Endometrial microvascular endothelial cells (primary cell): ENCODE data around the gene DCAF8. TPM values are rescaled to one million over a fixed set of nuclear protein-coding genes. Genes with fewer than 3 reads are reported as not detected.

Source experiments
- in situ Hi-C: cut with HindIII; loops from 2 replicates; pipeline ENCODE4 v1.10.0; 2017; ENCODE audit warnings: low sequenced_read_pairs, low pct_unique_long_range_greater_than_20kb; ENCODE audit errors: inconsistent ontology term
- total RNA-seq: library from RNA; depleted of rRNA; stranded (reverse); fragments of >200 nt; gene quantifications from one replicate; pipeline ENCODE4 v1.2.3, GENCODE V29; 2015; ENCODE audit errors: inconsistent ontology term

DCAF8 gene
- total RNA-seq, 1 donor from 2014 or later: 64.8 TPM

DNA sequence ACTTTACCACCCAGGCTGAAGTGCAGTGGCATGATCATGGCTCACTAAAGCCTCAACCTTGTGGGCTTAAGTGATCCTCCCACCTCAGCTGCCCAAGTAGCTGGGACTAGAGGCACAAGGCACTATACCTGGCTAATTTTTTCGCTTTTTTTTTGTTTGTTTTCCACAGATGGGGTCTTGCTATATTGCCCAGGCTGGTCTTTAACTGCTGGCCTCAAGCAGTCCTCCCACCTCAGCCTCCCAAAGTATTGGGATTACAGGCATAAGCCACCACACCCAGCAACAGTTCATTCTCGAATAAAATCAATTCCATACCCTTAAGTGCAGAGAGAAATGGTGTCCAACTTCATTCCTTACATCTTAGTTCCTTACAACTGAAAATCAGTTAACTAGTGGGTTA lies 24.8 kb downstream of the DCAF8 start:
- in situ Hi-C loops: no loop called here

DNA sequence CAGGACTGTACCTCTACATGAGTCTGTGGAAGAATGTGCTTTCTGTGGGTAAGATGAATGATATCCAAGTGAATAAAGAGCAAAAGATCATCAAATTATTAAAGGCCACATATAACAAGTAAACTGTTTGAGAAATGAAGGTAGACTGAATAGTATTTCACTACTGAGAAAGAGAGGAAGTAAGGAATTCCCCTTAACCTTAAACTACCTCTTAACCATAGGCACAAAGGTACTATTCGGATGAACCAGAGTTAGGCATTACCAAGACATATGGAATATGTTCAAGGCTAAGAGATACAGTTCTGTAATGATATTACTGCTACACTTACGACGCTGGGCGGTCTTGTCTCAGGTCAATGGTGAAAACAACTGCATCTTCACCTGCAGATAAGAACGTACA lies 25.5 kb downstream of the DCAF8 start:
- in situ Hi-C loops: no loop called here

DNA sequence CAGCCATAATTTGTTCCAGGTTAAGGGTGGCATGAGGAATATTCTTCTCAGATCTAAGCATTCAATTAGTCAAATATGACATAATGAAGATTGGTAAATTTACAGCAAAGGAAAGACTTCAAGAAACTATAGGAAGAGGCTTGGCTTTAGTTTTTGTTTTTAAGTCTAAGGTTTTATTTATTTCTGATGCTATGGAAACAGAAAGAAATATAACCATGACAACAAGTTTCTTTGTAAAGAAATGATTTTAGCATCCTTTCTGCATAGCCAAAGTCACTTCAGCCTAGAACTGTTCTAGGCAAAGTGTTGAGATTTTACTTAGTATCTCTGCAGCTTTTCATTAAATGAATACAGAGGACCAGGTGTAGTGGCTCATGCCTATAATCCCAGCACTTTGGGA lies 29.4 kb downstream of the DCAF8 start:
- in situ Hi-C loops: no loop called here

DNA sequence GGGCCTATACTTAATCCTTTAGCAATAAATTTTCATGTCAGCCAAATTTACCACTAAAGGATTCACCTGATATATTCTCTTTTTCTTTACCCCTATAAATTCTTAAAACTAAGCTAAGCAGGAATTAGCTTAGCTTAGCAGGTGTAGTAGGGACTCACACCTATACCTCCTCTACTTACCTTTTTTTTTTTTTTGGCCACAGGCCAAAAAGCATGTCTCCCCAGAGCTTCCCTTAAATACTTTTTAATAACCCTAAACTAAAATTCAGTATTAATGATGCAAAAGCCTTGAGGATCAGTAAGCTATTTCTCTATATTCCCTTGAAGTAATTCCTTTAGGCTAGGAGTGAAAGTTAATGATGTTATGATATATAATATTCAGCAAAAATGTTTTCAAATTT lies 33.9 kb downstream of the DCAF8 start:
- in situ Hi-C loops: no loop called here

DNA sequence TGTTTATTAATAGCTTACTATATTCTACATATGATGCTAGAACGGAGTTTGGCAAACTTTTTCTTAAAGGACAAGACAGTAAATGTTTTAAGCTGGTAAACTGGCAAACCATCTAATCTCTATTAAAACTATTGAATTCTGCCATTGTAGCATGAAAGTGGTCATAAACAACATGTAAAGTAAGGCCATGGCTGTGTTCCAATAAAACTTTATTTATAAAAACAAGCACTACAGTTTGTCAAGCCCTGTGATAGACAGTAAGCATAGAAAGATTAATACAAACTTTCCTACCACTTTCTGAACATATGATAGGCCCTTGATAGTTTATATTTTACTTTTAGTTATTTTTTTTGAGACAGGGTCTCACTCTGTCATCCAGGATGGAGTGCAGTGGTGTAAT lies 34.8 kb downstream of the DCAF8 start:
- in situ Hi-C loops: no loop called here

DNA sequence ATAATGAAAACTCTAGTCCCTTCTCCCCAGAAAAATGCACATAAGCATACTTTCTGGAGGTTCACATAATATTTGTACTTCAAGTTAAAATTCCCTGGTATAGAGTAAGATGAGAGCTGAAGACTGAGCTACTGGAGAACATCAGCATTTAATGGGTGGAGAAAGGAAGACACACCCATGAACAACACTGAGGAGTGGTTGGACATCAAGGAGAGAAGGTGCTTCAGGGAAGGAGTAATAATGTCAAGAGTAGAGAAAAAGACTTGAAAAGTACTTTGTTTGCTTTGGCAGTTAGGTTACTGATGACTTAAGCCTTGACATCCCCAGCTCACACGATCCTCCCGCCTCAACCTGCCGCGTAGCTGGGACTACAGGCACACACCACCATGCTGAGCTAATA lies 35.3 kb downstream of the DCAF8 start:
- in situ Hi-C loops: no loop called here

DNA sequence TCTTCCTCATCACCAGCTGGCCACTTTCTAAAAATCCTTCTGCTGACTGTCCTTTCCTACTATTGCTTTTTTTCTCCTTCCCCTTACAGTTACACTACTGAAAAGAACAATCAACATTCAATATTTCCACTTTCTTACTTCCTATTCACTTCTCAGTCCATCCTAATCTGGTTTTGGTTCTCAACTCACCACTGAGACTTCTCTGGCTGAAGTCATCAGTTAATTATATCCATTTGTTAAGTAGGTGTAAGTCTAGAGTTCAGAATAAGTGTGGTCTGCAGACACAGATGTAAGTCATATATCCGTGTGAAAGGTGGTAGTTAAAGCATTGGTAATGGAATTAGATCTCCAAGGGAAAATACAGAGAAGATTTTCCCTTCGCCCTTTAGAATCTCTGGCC lies 35.7 kb downstream of the DCAF8 start:
- in situ Hi-C loops: no loop called here

DNA sequence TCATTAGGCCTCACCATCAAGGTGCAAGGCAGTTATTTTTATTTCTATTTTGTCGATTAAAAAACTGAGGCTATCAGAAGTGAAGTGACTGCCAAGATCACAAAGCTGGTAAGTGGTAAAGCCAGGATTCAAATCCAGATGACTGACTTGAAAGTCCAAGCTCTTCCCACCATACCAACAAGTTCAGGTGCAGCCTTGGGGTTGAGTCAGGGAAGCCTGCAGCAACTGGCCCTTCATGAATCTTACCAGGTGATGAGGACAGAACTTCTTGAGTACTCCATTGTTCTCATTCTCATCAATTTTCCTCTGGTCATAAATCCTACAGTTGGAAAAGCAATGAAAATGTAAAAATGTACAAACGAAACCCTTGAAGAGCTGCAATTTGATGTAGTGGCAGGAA lies 37.0 kb downstream of the DCAF8 start:
- in situ Hi-C loops: no loop called here

DNA sequence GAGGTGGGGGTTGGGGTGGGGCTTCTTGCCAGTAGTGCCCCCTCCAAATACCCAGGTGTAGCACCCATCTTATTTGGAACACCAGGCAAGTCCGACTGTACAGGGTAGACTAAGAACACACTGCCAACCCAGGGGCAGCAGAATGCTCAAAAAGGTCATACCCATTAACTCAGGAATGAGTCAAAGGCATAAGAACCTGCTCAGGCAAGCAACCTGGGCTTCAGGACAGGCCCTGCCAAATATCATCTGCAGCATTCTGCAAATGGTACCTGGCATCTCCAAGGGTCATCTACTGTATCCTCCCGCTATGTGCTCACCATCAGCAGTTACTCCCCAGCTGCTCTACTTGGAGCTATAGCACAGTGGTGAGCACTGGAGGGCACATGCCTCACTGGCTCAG lies 37.7 kb downstream of the DCAF8 start:
- in situ Hi-C loops: no loop called here

DNA sequence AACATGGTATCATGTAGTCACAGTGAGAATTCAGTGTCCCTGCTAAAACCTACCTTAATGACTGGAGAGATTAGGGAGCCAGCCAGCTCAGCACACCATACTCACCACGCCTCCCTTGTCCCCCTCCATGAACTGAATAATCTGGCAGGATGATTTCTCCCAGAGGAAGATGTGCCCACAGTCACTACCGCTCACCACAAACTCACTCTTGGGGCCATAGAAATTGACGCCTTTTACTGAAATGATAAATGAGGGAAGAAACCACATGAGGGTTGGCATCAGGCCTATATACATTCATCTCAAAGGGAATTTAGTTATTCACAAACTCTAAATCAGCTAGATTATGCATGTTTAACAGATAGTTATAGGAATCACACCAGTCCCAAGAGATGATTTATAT lies 39.8 kb downstream of the DCAF8 start:
- in situ Hi-C loops: no loop called here

DNA sequence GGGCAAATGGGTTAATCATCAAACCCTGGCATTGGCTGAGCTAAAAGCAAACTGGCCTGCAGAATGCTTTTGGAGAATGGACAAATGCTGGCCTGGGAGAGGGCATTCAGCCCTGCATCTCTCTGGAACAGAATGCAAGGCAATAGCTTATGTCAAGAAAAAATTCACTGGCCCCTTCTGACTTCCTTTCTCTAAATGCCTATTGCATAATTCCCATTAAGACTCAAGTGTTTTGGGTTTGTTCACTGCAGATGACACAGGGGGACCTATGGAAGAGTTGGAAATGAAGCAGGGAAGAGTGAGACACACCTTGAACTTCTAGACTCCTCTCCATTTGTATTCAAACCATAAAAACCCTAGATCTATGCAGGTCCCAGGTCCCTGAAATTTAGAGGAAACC lies 41.3 kb downstream of the DCAF8 start:
- in situ Hi-C loops: no loop called here

DNA sequence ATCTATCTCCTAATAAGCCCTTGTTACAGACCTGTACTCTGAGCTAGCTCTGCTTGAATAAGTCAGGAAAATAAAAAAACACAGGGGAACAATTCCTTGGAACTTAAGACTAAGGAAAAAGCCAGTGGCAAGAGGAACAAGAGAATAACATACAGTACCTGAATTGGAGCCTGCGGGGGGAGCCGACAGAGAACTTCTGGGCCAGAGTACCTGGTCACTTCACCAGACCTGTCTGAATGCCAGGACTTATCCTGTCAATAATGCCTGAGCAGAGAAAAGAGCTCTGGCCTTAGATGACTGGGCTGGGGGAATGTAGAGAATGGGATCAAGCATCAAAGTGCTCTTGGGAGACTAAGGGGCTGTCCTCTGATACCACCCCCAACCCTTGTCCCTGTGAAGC lies 42.0 kb downstream of the DCAF8 start:
- in situ Hi-C loops: no loop called here

DNA sequence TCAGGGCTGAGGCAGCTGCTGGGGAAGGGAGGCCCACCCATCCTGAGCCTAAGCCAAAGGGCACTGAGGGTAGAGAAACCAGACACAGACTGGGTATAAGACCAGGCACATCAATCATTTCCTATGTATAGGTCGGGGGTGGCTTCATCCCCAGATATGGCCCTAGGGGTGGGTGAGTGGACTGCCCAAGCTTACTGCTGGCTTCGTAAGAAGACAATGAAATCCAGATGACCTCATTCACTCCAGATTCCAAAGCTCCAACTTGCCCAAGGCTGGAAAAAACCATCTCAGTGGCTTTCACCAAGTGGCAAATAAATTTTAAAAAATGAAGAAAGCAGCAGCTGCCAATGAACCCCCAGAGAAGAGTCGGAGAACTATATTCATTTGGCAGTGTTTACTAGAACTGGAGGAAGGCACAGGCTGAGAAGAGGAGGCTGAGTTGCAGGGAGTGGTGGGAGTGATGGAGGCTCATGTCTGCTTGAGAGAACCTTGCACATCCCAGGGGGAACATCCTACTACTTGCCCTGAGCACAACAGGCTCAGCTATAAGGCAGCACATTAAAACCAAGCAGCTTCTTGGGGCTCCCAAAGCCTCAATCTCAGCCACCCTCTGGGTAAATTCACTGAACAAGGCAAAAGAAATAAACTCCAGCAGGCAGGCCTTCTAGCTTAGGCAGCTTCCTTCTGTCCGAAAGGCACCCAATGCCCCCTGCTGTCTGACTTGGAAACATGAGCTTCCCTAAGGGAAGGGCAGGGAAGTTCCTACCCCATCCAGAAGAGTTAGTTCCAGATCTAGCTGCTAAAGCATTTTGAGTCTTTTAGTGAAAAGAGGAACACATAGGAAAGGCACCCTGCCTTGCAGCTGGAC lies 43.1 kb downstream of the DCAF8 start:
- in situ Hi-C loops: no loop called here

DNA sequence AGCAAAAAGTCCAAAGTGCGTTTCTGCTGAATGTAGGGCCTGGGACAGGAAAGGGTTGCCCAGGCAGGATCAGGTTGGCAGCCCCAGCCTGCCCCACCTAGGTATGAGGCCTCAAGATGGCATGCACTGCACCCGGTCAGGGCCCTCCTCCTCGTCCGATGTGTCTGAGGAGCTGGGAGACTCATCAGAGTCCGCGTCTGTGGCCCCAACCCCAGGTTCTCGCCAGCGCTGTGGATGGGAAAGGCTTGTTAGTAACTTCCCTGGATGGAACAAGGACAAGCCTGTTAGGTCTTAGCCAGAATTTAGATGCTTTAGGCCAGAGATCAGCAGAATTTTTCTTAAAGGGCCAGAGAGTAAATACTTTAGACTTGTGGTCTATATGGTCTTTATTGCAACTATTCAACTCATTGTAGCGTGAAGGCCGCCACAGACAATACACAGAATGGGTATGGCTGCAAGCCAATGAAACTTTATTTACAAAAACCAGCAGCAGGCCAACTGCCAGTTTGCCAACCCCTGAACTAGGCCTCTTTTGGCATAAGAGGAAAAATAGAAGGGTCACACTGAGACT lies 44.8 kb downstream of the DCAF8 start:
- in situ Hi-C loops: no loop called here

DNA sequence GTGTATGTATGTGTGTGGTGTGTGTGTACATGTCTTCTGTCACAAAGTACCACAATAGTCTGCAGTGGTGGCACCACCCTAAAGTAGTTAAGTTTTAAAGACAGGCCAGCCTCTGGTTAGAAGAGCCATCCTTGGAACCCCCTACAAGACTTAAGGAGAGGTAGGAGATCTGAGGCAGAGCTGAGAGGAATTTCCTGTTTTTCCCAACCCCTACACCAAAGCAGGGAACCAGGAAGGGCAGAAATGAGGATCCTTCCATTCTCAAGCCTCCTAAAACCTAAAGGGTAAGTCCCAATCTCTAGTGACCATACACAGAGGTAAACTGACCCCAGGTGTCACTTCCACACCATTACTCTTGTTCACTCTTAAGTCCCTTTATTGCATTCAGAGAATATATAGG lies 46.0 kb downstream of the DCAF8 start:
- in situ Hi-C loops: no loop called here

DNA sequence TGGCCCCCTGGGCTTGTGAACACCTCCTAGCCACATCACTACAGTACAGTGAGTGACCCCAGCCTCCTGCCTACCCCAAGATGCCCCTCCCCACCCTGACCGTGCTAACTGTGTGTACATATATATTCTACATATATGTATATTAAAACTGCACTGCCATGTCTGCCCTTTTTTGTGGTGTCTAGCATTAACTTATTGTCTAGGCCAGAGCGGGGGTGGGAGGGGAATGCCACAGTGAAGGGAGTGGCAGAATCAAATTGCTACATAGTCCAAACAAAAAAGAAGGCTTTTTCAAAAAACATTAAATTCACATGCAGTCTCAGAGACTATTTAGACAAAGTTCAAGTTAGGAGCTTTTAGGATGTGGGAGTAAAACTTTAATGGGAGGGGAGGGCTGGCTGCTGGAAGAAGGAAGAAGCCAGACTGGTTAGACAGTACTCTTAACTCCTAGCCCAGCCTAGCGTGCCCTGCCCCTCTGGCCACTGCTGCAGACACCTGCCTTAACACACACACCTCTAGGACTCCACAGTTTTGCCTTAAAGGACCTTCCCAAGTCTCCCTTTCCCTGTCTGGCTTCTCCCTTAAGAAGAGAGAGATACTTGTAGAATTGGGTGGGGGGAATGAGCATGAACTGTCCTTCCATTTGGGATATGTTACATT lies 47.7 kb downstream of the DCAF8 start:
- in situ Hi-C loops: no loop called here

DNA sequence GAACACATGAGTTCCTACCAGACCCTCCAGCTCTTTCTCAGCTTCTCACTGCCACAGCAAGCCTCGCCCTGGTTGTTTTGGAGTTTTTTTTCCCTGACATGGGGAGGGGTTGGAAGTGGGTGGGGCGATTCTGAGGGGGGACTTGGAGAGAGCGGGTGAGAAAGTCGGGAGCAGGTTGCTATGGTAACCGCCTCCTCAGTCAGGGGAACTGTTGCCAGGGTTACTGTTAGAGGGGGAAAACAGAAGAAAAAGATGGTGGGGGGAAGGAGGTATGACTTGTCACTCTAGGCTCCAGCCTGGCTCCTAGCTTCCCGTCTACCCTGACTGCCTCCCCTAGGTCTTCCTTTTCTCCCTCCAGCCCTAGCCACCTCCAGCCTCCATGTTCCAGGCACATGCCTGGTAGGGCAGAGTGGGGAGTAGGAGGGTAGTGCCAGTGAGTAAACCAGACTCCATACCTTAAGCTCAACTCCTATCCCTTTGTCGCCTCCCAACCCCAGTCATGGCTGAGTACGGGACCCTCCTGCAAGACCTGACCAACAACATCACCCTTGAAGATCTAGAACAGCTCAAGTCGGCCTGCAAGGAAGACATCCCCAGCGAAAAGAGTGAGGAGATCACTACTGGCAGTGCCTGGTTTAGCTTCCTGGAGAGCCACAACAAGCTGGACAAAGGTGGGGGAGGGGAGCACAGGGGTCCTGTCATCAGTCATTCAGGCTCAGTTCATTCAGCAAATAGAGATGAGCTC lies 51.1 kb downstream of the DCAF8 start:
- in situ Hi-C loops: no loop called here

DNA sequence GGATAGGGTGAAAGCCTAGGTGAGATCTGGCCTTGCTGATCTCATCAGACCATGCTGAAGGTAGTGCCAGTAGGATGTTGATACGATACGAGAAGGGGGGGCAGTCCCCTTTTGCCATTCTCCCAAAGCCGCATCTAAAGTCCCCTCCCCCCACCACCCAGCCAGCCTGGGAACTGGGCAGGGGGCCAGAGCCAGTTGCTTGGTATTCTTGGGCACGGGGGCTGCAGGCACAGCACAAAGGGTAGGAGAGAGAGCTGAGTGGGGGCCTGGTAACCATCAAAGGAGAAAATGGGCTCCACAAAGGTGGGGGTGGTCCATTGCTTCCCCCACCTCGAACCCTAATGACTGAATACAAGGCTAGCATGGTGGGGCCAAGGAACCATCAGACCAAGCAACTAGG lies 51.8 kb downstream of the DCAF8 start:
- in situ Hi-C loops: no loop called here

DNA sequence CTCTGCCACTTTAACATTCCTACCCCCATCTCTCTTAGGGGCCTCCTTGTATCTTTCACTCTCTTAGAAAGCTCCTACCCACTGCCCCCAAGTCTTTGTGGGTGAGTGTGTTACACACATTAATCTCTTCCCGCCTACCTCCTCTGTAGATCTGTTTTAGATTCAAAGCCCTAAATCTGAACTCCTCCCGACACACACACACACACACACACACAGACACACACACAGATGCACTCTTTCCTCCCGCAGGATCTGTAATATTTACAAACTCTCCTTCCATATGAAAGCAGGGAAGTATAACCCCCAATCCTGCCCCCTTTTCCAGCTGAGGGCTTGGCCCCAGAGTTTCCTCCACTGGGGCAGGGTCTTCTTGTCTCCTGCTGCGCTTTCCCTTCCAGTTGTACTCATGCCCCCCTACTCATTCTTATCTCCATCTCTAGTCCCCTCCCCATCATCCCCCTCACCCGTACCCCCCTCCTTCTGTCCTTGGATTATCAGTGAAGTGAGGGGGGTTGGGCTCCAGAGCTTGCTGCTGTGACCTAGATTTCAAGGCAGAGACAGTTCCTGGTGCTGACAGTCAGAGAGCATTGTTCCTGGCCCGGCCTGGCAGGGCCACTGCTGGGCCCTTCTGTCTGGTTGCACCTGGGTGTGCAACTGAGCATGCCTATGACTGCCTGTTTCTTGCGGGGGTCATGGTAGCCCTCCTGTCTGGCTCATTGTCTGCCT lies 52.9 kb downstream of the DCAF8 start:
- in situ Hi-C loops: no loop called here
